NCI-H82 treated with DMSO at 0.1 percent for 48 hours (cell line): Measurements from ENCODE around the gene CASS4.
"Not testable (repeated sequence)": the region's sequence is repeated elsewhere in the genome, so short reads cannot be mapped to it uniquely, and the experiment has no call there.

Experiments used
- DNase-seq: peaks from one replicate; lab custom pipeline; 2025; ENCODE audit not compliant: unreplicated experiment; lab: John Stamatoyannopoulos, UW

Gene CASS4

GRCh38 chr20:56411759-56412472, at the start of gene CASS4:
Gene CASS4 (plus strand): TSS chr20:56412260. CDS start chr20:56412459, 199 bp downstream.
- no peak for DNase-seq

- DNase-seq = no peak
Observed at GRCh38 chr20:56362833-56363413, 49.1 kb upstream of the CASS4 start.

GRCh38 chr20:56363491-56363890, 48.6 kb upstream of the CASS4 start:
- DNase-seq = no peak

GRCh38 chr20:56368351-56369134, 43.5 kb upstream of the CASS4 start:
- no peak for DNase-seq

GRCh38 chr20:56369179-56369578, 42.9 kb upstream of the CASS4 start:
- DNase-seq = no peak

- no peak for DNase-seq
Observed at GRCh38 chr20:56371977-56372376, 40.1 kb upstream of the CASS4 start.

- no peak for DNase-seq
Observed at GRCh38 chr20:56372850-56373249, 39.2 kb upstream of the CASS4 start.

GRCh38 chr20:56373942-56374341, 38.1 kb upstream of the CASS4 start:
- DNase-seq = no peak

- no peak for DNase-seq
Observed at GRCh38 chr20:56376331-56376730, 35.7 kb upstream of the CASS4 start.

- no peak for DNase-seq
Observed at GRCh38 chr20:56378386-56378785, 33.7 kb upstream of the CASS4 start.

- no peak for DNase-seq
Observed at GRCh38 chr20:56380375-56380774, 31.7 kb upstream of the CASS4 start.

GRCh38 chr20:56381501-56381900, 30.6 kb upstream of the CASS4 start:
- no peak for DNase-seq

- DNase-seq = no peak
Observed at GRCh38 chr20:56382696-56383095, 29.4 kb upstream of the CASS4 start.

GRCh38 chr20:56383334-56383733, 28.7 kb upstream of the CASS4 start:
- DNase-seq = no peak

- no peak for DNase-seq
Observed at GRCh38 chr20:56385130-56385529, 26.9 kb upstream of the CASS4 start.

- no peak for DNase-seq
Observed at GRCh38 chr20:56386219-56386618, 25.8 kb upstream of the CASS4 start.

- no peak for DNase-seq
Observed at GRCh38 chr20:56388882-56389281, 23.2 kb upstream of the CASS4 start.

- DNase-seq = no peak
Observed at GRCh38 chr20:56389807-56390206, 22.3 kb upstream of the CASS4 start.

GRCh38 chr20:56390396-56390795, 21.7 kb upstream of the CASS4 start:
- DNase-seq = not testable (repeated sequence)

- DNase-seq = no peak
Observed at GRCh38 chr20:56391037-56391436, 21.0 kb upstream of the CASS4 start.

- DNase-seq = peak; percentile 40
Observed at GRCh38 chr20:56391596-56392131, 20.4 kb upstream of the CASS4 start.
